Right lobe of liver (tissue), 6 donors: ENCODE results near the gene ACAD11. TPM values are rescaled to one million over a fixed set of nuclear protein-coding genes. Genes with fewer than 3 reads are reported as not detected.
A peak's percentile ranks its signal among the peaks of the same experiment; 100 is the strongest.

ENCODE experiments used
- ATAC-seq, 4 donors: fragments of 200-7000 bp; cut with Tn5 transposase; one replicate each; pipeline ENCODE4 v1.9.1; 2020; ENCODE audit warnings: mild to moderate bottlenecking in 4 of 4, moderate library complexity in 4 of 4
- DNase-seq, 3 donors: peaks; one replicate each; pipeline ENCODE4 v3.0.0-alpha.2; 2020
- H3K27ac ChIP-seq, 3 donors: fragments of 200-600 bp; one replicate each; pipeline ENCODE4 v1.8.0; 2022
- H3K27me3 ChIP-seq, 2 donors: fragments of 200-600 bp; one replicate each; pipeline ENCODE4 v1.8.0; 2022
- H3K36me3 ChIP-seq, 4 donors: fragments of 200-600 bp; sonication (generic) in 1 of 4; one replicate each; pipeline versions ENCODE4 v1.5.1 to v1.8.0; 2017 to 2022; ENCODE audit warnings: control low read depth in 1 of 4
- H3K4me1 ChIP-seq, 4 donors: fragments of 200-600 bp; sonication (generic) in 1 of 4; one replicate each; pipeline versions ENCODE4 v1.5.1 to v1.8.0; 2017 to 2022; ENCODE audit warnings: control low read depth in 1 of 4
- H3K4me3 ChIP-seq, 3 donors: fragments of 200-600 bp; one replicate each; pipeline ENCODE4 v1.8.0; 2022
- H3K9me3 ChIP-seq, 4 donors: fragments of 200-600 bp; sonication (generic) in 1 of 4; one replicate each; pipeline versions ENCODE4 v1.5.1 to v1.8.0; 2017 to 2022; ENCODE audit warnings: control low read depth in 1 of 4
- CTCF ChIP-seq, 4 donors: fragments of 200-600 bp in 3 of 4; fragments of 450-650 bp in 1 of 4; IDR thresholded peaks; one replicate each; pipeline versions ENCODE4 v1.5.1 to v1.8.0; 2016 to 2022; ENCODE audit warnings: antibody characterized with exemption in 4 of 4, mild to moderate bottlenecking in 2 of 4
- POLR2A ChIP-seq: fragments of 450-650 bp; IDR thresholded peaks from one replicate; pipeline ENCODE4 v1.6.1; 2017; ENCODE audit warnings: antibody characterized with exemption, mild to moderate bottlenecking
- WGBS: methylation state at CpG from one replicate; pipeline ENCODE4 v1.1.6; 2018; ENCODE audit warnings: low coverage, low lambda C conversion rate; ENCODE audit not compliant: insufficient coverage; ENCODE audit errors: missing lambda C conversion rate; 5-methylcytosine and 5-hydroxymethylcytosine counted together
- intact Hi-C, 2 donors: fragments of 100-400 bp; cut with DNase I; formaldehyde crosslinking; loops; one replicate each; pipeline versions ENCODE4 v1.11.2 to v1.14.1; 2022
- total RNA-seq, 6 experiments: library from RNA; depleted of rRNA in 2 of 6; stranded (reverse); fragments of >200 nt in 2 of 6; fragmentation: NEBNext Ultra II Directional in 3 of 6; extraction: Animal tissue kit (Norgen Biotek cat#: 25700) in 3 of 6; gene quantifications; one replicate each; pipeline versions ENCODE4 v1.1.0 to v1.2.4, GENCODE V29; 2016 to 2023
- donor health status: DM: no; HTN: yes; CAD: no.
- donor health status: DM: no; HTN: no; CAD: no.
- donor health status: DM: no; HTN: no; CAD: no.
- donor health status: DM: no; HTN: yes; CAD: no.
- donor health status: DM: no; HTN: yes; CAD: no.

Gene ACAD11
- total RNA-seq, 6 experiments from 2014 or later = 60.9 to 108 (median 94.5) TPM

- intact Hi-C loops = loop anchor here in 1 of 2 donors (10.0 kb wide), 1 partner anchor 108 kb away; no protein-coding TSS in a partner anchor
- Histone ChIP-seq H3K27me3 (no peaks in the 10 kb centered on the region), H3K4me3 (no peak overlapping the region), H3K27ac (no peak overlapping the region), H3K4me1 (no peaks in the 10 kb centered on the region), H3K36me3 (peaks cover 0 to 20% (median 7%) of the 10 kb centered on the region in 4 donors), H3K9me3 (no peaks in the 10 kb centered on the region)
- ATAC-seq = no peak
- no peak for TF ChIP-seq POLR2A
- TF ChIP-seq CTCF (IDR thresholded peaks at IDR 0.05) = no peak
- no peak for DNase-seq
- whole genome bisulfite sequencing = 93% methylated on average over 1 of the region's 1 CpG
Measured at GRCh38 chr3:132537297-132537696, 122.3 kb downstream of the ACAD11 start.

GRCh38 chr3:132536442-132537153 is 123.0 kb downstream of the ACAD11 start:
- H3K36me3 ChIP-seq = peaks cover 0 to 20% (median 7%) of the 10 kb centered on the region in 4 donors
- no peak for TF ChIP-seq POLR2A
- no peak for TF ChIP-seq CTCF (IDR thresholded peaks at IDR 0.05)
- ATAC-seq (peak in 1 of 4 donors; percentile 16), DNase-seq (no peak)
- no peak overlapping the region for H3K27ac ChIP-seq
- intact Hi-C loops = loop anchor here in 1 of 2 donors (10.0 kb wide), 1 partner anchor 108 kb away; no protein-coding TSS in a partner anchor
- no peaks in the 10 kb centered on the region for H3K4me1 ChIP-seq
- no peaks in the 10 kb centered on the region for H3K9me3 ChIP-seq
- H3K27me3 ChIP-seq = no peaks in the 10 kb centered on the region
- WGBS = 81% methylated on average over 2 of the region's 3 CpGs
- no peak overlapping the region for H3K4me3 ChIP-seq

GRCh38 chr3:132535575-132536441 is 123.8 kb downstream of the ACAD11 start:
- TF ChIP-seq CTCF (IDR thresholded peaks at IDR 0.05) (peak; percentile 58 to 68 (median 62)), POLR2A (no peak)
- H3K9me3 ChIP-seq = no peaks in the 10 kb centered on the region
- ATAC-seq = peak; percentile 90 to 94 (median 92)
- no peaks in the 10 kb centered on the region for H3K27me3 ChIP-seq
- intact Hi-C loops = loop anchor here in 1 of 2 donors (10.0 kb wide), 1 partner anchor 109 kb away; no protein-coding TSS in a partner anchor
- H3K4me1 ChIP-seq = no peaks in the 10 kb centered on the region
- 48% methylated on average over 7 of the region's 7 CpGs for WGBS
- DNase-seq = peak in 2 of 3 donors; percentile 30 to 60
- H3K4me3 ChIP-seq = no peak overlapping the region
- H3K36me3 ChIP-seq = peaks cover 0 to 25% (median 7%) of the 10 kb centered on the region in 4 donors
- H3K27ac ChIP-seq = no peak overlapping the region

GRCh38 chr3:132530624-132531023 is 129.0 kb downstream of the ACAD11 start:
- no peak for DNase-seq
- Histone ChIP-seq H3K4me1 (no peaks in the 10 kb centered on the region), H3K4me3 (no peak overlapping the region), H3K27ac (no peak overlapping the region), H3K9me3 (no peaks in the 10 kb centered on the region), H3K27me3 (no peaks in the 10 kb centered on the region), H3K36me3 (peaks cover 0 to 38% (median 14%) of the 10 kb centered on the region in 4 donors)
- ATAC-seq = no peak
- intact Hi-C loops = loop anchor here in 1 of 2 donors (10.0 kb wide), 1 partner anchor 114 kb away; no protein-coding TSS in a partner anchor
- TF ChIP-seq POLR2A (no peak), CTCF (IDR thresholded peaks at IDR 0.05) (no peak)
- 85% methylated on average over 3 of the region's 3 CpGs for WGBS
